Inflammatory macrophage (primary cell): ENCODE data around the gene AKT3.

Source experiments
- DNase-seq, 2 donors: peaks; one replicate each; pipeline ENCODE4 v3.0.0-alpha.2; 2020 to 2022

AKT3 gene

DNA sequence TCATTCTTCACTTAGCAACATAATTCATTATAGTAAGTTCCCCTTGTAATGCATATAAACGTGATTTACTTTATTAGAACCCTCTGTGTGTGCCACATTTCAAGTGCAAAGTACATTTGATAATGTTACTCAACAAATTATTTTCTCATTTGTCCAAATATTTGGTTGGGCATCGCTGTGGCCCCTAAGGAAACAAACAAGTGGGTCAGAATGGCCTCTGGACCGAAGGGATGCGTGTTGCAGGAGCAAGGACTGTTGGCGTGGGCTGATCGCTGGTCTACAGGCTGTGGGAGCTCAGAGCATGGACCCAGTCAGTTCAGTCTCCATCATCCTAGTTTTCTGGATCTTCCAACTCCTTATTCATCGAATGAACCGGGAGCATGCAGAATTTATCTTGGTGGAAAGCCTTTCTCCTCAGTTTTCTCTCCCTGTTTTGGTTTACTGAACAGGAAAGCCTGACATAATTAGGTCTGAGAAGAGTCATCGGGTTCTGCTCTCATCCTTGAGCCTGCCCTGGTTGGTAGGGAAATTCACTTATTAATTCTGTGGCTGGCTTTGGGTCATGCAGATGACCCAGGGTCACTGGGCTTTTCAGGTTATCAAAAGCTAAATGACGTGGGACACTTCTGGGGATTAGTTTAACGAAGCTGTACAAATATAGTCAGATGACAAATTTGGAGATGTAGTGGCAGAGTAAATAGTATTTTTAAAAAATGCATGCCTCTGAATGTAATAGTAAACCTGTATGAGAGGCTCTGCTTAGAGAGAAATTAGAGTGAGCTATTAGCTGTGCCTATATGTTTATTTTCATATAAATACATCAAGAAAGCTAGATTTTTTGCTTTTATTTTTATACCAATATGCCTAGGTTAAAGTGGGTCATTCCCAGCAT lies 394.0 kb downstream of the AKT3 start:
- DNase-seq = no peak

DNA sequence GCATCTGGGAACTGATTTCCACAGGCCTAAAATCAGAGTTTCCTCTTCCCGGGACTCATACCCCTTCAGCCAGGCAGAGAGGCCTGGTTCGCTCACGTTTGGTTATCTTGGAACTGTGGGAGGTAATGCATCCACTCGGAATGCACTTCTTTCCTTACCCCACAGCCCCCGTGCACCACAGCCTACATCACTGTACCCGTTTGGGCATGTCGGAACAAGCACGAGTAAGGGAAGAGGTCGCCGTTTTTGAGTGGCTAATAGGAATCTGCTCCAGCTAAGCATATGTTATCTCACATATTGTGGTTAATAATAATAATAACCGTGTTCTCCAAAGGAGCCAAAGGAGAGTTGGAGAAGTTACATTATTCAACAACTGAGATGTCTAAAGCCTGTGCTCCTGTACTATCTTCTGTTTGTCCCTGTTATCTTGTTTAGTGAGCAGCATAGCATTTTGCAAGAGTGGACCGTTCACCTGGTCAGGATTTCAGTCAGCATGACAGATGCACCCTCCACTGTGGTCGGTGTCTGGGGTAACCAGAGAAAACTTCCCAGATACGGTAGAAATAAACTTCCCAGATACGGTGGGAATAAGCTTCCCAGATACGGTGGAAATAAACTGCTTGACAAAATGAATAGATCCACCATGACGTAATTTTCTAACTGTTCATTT lies 395.6 kb downstream of the AKT3 start:
- no peak for DNase-seq

DNA sequence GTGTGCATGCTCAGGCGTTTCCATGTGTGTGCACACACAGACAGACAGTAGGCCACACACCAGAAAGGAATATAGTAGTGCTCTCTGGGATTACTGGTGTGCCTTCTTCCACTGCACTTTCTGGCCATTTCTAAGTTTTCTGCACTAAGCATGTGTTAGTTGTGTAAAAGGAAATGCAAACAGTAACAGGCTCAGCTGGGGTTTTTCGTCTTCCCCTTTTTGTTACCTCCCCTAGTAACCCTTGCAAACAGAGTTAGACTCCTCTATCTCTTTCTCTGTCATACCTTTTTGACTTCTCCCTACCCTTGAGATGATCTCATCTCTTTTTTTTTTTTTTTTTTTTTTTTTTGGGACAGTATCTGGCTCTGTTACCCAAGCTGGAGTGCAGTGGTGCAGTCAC lies 398.0 kb downstream of the AKT3 start:
- peak; percentile 39 to 64 for DNase-seq

DNA sequence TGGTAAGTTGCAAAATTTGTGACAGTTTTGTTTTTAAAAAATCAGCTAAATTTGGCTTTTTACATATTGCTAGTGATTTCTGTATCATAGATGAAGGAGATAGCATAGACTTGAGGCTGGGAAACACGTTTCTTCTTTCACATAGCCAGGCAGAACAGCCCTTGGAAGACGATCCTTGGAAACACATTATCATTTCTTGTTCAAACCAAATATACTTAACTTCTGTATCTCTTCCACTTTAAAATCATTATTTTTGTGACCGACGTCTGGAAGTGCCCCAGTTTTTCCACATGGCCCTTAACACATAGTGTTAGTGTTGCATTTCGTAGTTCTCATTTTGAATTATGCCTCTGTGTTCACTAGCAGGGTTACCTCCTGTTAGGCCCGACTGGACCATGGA lies 400.7 kb downstream of the AKT3 start:
- no peak for DNase-seq

DNA sequence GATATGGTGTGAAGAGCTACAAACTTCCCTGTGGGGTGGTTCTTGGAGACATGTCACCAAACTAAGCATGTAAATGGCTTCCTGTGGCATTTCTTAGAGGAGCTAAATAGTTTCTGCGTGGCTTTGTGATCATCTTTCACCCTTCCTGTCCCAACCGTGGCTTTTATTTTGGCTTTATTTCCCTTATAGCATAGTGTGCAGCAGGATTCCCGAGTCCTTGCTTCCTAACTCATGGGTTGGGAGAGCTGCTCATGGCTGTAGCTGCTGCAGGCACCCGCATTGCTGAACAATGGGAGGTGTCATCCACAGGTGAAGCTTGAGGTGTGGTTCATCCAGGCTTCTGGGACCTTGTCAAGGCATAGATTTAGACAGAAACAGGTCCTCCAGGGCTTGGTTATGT lies 402.2 kb downstream of the AKT3 start:
- no peak for DNase-seq

DNA sequence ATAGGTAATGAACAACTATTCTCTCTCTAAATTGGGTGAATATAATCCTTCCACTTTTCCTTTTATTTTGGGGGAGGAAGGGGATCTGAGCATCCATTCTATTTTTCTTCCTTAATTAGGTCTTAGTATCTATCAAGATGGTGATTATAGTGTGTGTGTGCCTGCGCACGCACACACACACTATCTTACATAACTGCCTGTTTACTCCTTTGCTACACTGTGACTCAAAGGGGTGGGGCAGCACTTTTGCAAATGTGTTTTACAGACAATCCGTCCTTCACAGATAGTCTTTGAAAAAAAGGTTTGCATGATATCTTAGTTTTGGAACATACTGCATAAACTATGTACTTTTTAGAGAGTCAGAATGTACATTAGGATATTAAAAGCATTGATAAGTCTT lies 402.7 kb downstream of the AKT3 start:
- peak; percentile 49 to 60 for DNase-seq

DNA sequence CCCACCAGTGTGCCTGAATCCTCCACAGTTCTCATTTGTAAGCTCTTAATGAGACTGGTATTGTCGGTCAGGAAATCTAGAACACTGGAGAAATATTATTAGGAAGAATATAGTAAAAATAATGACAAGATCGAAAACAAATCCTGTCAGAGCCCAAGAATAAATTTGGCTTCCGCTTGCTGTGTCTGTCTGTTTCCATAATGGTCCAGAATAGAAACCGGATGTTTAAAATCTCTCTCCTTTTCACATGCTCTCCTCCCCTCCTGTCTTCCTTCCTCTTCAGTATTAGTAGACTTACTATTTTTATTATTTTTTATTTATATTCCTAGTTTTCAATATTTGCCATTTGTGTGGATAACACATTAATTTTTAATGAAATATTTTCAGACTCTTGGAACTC lies 406.5 kb downstream of the AKT3 start:
- DNase-seq = no peak

DNA sequence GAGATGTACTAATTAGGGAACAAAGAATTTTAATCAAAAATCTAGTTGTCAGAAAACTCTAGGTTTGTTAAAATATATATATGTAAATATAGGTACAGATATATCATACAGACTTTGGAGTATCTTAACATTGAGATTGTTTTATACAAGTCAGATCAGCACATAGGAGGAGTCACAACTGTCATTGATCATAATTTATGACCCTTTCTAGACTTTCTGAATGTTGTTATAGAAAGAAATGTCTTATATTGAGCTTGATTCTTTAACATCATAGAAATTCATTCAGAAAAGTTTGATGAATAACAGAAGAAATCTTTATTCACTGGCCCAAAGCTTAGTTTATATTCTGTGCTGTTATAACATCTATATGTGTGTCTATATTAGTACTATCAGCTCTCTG lies 408.4 kb downstream of the AKT3 start:
- DNase-seq = no peak

DNA sequence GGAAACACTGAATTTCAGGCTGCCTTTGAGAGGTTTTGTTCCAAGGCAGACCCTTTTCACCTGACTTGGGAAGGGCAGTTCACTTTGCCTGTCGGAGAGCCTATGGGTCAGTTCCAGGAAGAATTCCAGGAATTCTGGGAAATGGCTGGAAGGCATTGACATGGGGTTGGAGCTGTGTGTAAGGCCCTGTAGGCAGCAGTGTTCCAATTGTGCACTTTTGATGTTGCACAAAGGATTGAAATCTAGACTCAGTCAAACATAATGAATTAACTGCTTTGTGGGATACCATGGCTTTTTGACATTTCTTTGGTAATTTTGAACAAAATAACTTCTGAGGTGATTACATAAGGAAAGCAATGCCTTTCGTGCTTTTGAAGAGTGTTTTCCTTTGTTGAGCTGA lies 409.6 kb downstream of the AKT3 start:
- DNase-seq = no peak

DNA sequence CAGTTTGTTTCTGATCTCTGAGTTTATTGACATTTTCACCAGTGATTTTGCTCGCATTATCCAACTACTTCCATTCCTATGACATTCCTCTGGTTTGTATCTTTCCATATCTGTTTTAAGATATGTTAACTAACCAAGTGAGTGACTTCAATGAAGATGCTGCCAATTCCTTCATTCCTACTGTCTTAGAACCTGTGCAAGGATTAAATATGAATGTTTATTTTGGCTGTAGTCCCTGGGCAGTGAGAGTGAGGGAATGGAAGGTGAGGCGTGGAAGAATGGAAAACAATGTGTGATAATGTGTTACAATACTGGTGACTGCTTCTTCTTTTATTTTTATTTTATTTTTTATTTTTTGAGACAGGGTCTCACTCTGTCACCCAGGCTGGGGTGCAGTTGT lies 411.2 kb downstream of the AKT3 start:
- DNase-seq = no peak
